Femur (tissue), 1 donor: ENCODE results near the gene POU6F2.
"Not testable (repeated sequence)": the region's sequence is repeated elsewhere in the genome, so short reads cannot be mapped to it uniquely, and the experiment has no call there.

Experiments used
- DNase-seq: peaks from one replicate; pipeline ENCODE4 v3.0.0-alpha.2; 2017

Gene POU6F2, protein sequence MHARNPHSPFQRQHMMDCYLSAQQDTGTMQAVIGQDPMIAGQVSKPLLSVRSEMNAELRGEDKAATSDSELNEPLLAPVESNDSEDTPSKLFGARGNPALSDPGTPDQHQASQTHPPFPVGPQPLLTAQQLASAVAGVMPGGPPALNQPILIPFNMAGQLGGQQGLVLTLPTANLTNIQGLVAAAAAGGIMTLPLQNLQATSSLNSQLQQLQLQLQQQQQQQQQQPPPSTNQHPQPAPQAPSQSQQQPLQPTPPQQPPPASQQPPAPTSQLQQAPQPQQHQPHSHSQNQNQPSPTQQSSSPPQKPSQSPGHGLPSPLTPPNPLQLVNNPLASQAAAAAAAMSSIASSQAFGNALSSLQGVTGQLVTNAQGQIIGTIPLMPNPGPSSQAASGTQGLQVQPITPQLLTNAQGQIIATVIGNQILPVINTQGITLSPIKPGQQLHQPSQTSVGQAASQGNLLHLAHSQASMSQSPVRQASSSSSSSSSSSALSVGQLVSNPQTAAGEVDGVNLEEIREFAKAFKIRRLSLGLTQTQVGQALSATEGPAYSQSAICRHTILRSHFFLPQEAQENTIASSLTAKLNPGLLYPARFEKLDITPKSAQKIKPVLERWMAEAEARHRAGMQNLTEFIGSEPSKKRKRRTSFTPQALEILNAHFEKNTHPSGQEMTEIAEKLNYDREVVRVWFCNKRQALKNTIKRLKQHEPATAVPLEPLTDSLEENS

DNA sequence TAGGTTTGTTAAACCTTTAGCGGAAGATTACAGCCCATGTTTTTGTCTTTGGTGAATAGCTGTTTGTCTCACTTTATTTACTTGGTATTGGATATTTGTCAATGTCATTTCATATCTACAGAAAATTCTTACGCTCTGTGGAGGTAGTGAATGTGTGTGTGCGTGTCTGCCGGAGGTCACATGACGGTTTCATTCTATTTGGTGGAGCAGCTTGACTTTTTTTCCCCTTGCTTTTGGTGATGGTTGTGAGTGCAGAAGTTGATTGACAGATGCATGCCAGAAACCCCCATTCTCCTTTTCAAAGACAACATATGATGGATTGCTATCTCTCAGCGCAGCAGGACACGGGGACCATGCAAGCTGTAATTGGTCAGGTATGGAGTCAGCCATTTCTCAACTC lies at the start of gene POU6F2:
Gene POU6F2 (plus strand): TSS at position 225 of the 400 bp plus-strand sequence. CDS start 45 bp downstream, at position 270.
- no peak for DNase-seq

- no peak for DNase-seq
Observed at GRCh38 chr7:38928506-38928905, 49.2 kb upstream of the POU6F2 start.

DNA sequence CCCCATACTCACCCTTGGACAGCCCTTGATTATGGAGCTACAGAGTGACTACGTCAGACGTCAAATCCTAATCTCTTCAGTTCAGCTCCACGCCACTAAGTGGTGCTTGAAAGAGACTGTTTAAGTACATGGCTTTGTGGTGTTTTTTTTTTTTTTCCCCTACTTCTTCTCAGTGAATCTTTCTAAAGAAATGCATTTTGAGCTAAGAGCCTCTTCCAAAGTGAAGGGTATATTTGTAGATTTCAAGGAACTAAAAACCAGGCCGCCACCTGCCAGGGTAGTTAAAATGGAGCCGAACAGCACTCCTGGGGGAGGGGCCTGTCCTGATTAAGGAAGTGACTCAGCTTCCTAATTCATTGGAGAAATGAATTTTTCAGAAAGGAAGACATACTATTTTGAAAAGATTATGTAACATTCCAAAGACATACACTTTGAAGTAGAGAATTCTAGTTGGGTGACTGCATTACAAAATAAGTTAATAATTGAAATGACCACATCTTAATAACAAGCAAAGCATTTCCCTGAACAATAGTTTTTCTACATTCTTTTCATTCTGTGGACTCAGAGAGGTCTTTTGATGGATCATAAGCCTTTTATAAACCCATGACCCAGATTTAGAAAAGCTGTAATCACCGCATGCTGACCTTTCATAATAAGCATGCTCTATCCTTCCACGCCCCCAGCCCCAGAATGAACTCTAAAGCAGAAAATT lies 48.1 kb upstream of the POU6F2 start:
- DNase-seq = no peak

GRCh38 chr7:38932509-38933168 lies 45.1 kb upstream of the POU6F2 start:
- DNase-seq = peak; percentile 79

GRCh38 chr7:38934051-38934450 lies 43.7 kb upstream of the POU6F2 start:
- DNase-seq = no peak

DNA sequence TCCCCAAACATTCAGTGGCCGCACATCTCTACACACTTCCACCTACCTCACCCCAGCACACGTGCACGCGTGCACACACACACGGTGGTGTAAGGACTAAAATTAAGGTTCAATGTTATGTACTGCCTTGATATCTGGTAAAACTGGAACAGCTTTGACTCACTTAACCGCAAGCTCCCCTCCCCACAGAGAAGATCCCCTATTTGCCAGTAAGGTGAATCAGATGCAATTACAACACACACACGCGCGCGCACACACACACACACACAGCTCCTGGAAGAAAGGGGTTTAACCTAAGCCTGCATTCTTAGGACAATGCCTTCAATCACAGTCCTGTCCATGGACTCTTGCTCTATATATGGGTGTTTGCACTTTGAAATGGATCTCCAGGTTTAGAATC lies 43.2 kb upstream of the POU6F2 start:
- no peak for DNase-seq

- no peak for DNase-seq
Observed at GRCh38 chr7:38936641-38937040, 41.1 kb upstream of the POU6F2 start.

GRCh38 chr7:38938001-38938485 lies 39.7 kb upstream of the POU6F2 start:
- no peak for DNase-seq

- no peak for DNase-seq
Observed at GRCh38 chr7:38938589-38938988, 39.1 kb upstream of the POU6F2 start.

DNA sequence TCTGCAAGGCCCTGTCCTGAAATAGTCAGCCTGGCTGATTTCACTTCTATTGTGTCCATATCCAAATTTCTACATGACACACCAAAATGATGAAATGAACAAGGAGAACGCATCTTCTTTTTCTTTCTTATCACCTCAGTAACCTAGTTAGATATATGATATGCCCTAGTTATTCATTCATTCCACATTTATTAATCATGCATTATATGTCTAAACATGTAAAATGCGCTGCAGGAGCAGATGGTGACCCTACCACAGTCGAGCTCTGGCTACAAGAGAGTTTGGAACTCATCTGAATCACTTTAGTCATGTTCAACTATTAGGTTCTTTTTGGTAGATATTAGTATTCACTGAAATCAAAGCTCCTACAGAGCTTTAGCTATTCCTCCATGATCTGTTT lies 36.9 kb upstream of the POU6F2 start:
- no peak for DNase-seq

GRCh38 chr7:38942431-38943051 lies 35.2 kb upstream of the POU6F2 start:
- DNase-seq = no peak

DNA sequence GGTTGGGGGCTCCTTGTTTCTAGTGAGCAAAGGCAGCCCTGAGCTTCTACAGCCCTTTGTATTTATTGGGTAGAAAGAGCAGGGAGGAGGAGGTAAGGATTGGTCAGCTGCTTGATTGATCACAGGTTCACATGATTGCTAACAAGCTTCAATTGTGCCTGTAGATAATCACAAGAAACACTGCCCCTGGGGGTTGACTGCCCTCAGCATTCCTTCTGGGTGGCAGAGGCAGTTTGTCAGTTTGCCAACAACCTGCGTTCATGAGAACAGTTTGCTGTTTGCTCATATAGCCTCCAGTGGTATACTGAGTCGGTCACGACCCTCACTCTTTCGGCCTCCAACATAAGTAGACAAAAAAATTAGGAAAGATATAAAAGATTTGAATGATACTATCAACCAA lies 30.2 kb upstream of the POU6F2 start:
- DNase-seq = not testable (repeated sequence)

DNA sequence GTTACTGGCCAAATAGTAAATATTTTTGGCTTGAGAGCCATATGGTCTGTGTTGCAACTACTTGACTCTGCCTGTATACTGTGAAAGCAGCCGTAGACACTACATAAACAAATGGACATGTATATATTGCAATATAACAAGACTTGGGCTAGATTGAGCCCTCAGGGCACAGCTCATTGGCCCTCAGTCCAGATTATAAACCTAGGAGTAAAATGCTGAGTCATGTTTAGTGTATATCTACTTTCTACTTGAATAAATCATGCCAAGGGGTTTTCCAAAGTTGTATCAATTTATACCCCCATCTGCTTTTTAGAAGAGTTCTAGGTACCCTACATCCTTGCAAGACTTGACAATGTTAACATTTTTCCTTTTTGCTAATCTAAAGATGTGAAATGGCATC lies 27.4 kb upstream of the POU6F2 start:
- no peak for DNase-seq

DNA sequence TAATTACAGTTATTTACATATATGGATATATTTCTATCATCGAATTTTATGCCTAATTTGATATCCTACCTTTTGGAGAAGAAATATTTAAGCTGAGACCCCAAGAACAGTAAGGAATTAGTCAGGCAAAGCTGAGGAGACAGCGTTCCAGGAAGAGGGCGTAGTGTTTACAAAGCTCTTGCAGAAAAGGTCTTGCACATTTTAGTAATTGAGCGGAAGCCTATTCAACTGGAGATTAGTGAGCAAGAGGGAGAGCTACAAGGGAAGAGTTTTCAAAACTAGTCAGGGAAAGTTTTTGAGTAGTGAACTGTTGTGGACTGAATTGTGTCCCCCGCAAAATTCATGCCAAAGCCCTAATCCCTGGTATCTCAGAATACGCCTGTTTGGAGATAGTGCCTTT lies 26.5 kb upstream of the POU6F2 start:
- no peak for DNase-seq

- DNase-seq = no peak
Observed at GRCh38 chr7:38953227-38953626, 24.5 kb upstream of the POU6F2 start.

GRCh38 chr7:38953971-38954370 lies 23.7 kb upstream of the POU6F2 start:
- DNase-seq = no peak

DNA sequence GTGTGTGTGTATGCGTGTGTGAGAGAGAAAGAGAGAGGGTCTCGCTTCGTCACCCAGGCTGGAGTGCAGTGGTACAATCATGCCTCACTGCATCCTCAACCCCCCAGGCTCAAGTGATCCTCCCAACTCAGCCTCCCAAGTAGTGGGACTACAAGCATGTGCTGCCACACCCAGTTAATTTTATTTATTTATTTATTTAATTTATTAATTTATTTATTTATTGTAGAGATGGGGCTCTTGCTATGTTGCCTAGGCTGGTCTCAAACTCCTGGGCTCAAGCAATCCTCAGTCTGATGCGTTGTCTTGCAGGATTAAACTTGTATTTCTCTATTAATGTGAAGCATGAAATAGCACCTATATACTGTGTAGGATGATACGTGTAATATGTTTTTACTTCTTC lies 21.8 kb upstream of the POU6F2 start:
- no peak for DNase-seq

GRCh38 chr7:38962028-38962427 lies 15.7 kb upstream of the POU6F2 start:
- DNase-seq = no peak

DNA sequence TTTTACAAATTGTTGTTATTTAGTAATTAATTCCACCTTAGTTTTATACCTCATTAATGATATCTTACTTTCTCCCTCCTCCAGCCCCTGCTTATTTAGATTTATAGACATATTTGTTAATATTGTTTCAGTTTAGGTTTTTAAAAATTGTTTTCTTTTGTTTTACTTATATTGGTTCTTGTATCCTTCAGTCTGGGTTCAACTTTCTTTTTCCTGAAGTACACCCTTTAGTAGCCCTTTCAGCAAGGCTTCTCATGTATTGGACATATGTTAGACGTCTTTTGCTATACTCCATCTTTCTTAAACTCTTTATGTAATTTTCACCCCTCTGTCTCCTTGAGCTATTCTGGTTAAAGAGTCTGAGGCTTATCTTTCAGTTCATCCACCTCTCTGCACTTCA lies 12.8 kb upstream of the POU6F2 start:
- no peak for DNase-seq

DNA sequence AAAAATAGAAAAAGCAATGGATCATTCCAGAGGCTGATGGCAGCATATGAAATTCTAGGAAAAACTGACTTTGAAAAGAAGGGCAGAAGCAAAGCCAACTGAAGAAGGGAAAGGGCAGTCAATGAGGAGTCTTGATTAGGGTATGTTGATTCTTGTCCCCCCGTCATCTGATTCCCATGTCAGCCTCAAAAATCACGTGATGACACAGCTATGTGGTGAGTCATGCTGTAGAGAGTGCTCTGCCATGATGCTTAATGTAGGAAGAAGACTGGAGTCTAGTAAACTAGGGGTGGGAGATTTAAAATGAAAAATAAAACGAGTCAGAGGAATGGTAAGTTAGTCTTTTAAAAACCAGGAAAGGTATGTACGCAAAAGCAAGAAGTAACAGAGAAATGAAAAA lies 3.9 kb upstream of the POU6F2 start:
- DNase-seq = no peak

GRCh38 chr7:38975944-38976392 lies 1.7 kb upstream of the POU6F2 start:
- DNase-seq = peak; percentile 15

GRCh38 chr7:38978491-38978890 lies 782 bp downstream of the POU6F2 start:
- no peak for DNase-seq
